Measurements from ENCODE around the gene THSD4.

The THSD4 gene

GRCh38 chr15:71777216-71777943 lies 662.1 kb downstream of the THSD4 start:
- H3K27ac ChIP-seq (ENCODE audit: low read depth, low read length) = no peak overlapping the region

GRCh38 chr15:71779073-71779797 lies 664.0 kb downstream of the THSD4 start:
- H3K27ac ChIP-seq (ENCODE audit: low read depth, low read length) = peak overlapping the region; percentile 72; the same call in 1 of the 2 replicates

More at GRCh38 chr15:71777216-71777943, 662.1 kb downstream of the THSD4 start:
- Histone ChIP-seq H3K36me3 (ENCODE audit: insufficient read depth, low read length) (no peaks in the 10 kb centered on the region), H3K4me1 (ENCODE audit: control insufficient read depth, insufficient read depth, low read length, unreplicated experiment) (peaks cover 24% of the 10 kb centered on the region), H3K79me2 (ENCODE audit: control insufficient read depth, insufficient read depth, low read length, unreplicated experiment) (no peaks in the 10 kb centered on the region), H3K27me3 (ENCODE audit: insufficient read depth, low read length) (no peaks in the 10 kb centered on the region), H2AFZ (ENCODE audit: low read length, unreplicated experiment) (no peak overlapping the region), H3K4me3 (ENCODE audit: low read depth, low read length) (no peak overlapping the region)

DNA sequence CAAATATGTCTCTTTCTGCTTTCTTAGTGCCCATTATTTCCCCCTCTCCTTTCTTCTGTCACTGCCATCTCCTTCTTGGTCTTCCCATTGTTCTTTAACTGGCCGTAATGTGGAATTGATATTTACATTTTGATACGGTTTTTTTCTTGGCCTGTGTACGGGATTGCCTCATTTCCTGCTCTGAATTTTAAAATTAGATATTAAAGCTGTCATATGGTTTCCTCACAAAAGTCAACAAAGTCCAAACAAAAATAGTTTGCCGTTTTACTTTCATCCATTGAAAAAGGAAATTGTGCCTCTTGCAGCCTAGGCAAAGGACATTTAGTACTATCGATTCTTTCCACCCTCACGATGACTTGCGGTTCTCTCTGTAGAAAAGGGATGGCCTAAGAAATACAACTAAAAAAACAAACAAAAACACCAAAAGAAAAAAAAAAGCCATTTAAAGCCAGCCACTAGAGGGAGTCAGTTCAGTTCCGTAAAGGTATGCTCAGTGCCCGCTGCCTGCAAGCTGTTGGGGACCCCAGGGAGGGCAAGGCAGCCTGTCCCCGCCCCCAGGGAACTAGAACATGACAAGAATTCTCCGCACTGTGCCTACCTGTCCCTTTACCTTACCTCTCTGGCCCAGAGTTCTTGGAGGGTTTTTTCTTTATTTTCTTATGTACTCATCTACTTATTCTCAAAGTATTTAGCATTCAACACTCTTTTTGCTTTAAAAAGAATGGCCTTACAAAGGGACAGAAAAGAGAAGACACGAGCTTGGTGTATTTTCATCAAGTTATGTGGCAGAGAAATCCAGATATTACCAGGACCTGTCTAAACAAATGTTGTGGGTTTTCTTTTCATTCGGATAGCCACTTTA lies 665.1 kb downstream of the THSD4 start:
- peak overlapping the region; percentile 72 for H3K27ac ChIP-seq (ENCODE audit: low read depth, low read length)
- H3K27me3 ChIP-seq (ENCODE audit: insufficient read depth, low read length) = no peaks in the 10 kb centered on the region
- peaks cover 24% of the 10 kb centered on the region for H3K4me1 ChIP-seq (ENCODE audit: control insufficient read depth, insufficient read depth, low read length, unreplicated experiment)
- peak overlapping the region; percentile 36 for H2AFZ ChIP-seq (ENCODE audit: low read length, unreplicated experiment)
- H3K36me3 ChIP-seq (ENCODE audit: insufficient read depth, low read length) = no peaks in the 10 kb centered on the region
- H3K79me2 ChIP-seq (ENCODE audit: control insufficient read depth, insufficient read depth, low read length, unreplicated experiment) = no peaks in the 10 kb centered on the region
- peak overlapping the region; percentile 27 for H3K4me3 ChIP-seq (ENCODE audit: low read depth, low read length)

More at GRCh38 chr15:71779073-71779797, 664.0 kb downstream of the THSD4 start:
- Histone ChIP-seq H3K27me3 (ENCODE audit: insufficient read depth, low read length) (no peaks in the 10 kb centered on the region), H3K4me1 (ENCODE audit: control insufficient read depth, insufficient read depth, low read length, unreplicated experiment) (peaks cover 24% of the 10 kb centered on the region), H2AFZ (ENCODE audit: low read length, unreplicated experiment) (no peak overlapping the region), H3K36me3 (ENCODE audit: insufficient read depth, low read length) (no peaks in the 10 kb centered on the region), H3K79me2 (ENCODE audit: control insufficient read depth, insufficient read depth, low read length, unreplicated experiment) (no peaks in the 10 kb centered on the region), H3K4me3 (ENCODE audit: low read depth, low read length) (no peak overlapping the region)

DNA sequence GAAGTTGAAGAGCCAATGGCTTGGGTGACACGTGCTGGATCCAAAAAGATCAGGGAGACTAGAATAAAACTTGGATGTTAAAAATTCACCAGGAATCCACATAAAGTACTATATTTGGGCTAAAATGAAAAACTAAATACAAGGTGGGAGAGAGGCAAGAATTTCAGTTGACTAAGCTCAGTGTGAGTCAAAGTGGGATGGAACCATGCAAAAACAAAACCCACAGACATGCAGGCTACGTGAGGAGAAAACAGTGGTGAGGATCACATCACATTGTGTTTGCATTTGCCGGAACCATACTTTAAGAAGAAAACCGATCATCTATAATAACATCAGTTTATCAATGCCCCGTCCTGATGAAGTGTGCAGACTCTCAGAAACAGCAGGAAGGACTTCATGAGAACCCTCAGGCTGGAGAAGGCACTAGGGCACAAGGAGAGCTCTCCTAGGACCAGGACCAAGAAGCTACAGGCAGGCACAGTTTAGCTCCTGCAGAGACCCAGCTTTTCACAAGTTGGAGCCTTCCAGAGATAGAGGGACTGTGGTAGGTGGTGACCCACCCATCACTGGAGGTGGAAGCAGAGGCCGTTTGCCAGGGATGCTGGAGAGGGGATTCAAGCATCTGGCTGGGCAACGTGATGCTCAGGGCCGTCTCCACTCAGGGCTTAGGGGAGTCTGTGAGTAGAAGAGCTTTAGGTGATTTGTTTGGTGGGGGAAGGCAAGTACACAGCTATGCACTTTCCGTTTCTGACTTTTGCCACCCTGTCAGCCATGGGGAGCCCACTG lies 666.1 kb downstream of the THSD4 start:
- Histone ChIP-seq H3K79me2 (ENCODE audit: control insufficient read depth, insufficient read depth, low read length, unreplicated experiment) (no peaks in the 10 kb centered on the region), H2AFZ (ENCODE audit: low read length, unreplicated experiment) (no peak overlapping the region), H3K36me3 (ENCODE audit: insufficient read depth, low read length) (no peaks in the 10 kb centered on the region), H3K4me3 (ENCODE audit: low read depth, low read length) (no peak overlapping the region), H3K27ac (ENCODE audit: low read depth, low read length) (peak overlapping the region; percentile 72; the same call in 1 of the 2 replicates), H3K4me1 (ENCODE audit: control insufficient read depth, insufficient read depth, low read length, unreplicated experiment) (peaks cover 21% of the 10 kb centered on the region), H3K27me3 (ENCODE audit: insufficient read depth, low read length) (no peaks in the 10 kb centered on the region)

- H3K4me3 ChIP-seq (ENCODE audit: low read depth, low read length) = no peak overlapping the region
- no peak overlapping the region for H2AFZ ChIP-seq (ENCODE audit: low read length, unreplicated experiment)
- H3K79me2 ChIP-seq (ENCODE audit: control insufficient read depth, insufficient read depth, low read length, unreplicated experiment) = no peaks in the 10 kb centered on the region
- no peak overlapping the region for H3K27ac ChIP-seq (ENCODE audit: low read depth, low read length)
- H3K36me3 ChIP-seq (ENCODE audit: insufficient read depth, low read length) = no peaks in the 10 kb centered on the region
- peaks cover 21% of the 10 kb centered on the region for H3K4me1 ChIP-seq (ENCODE audit: control insufficient read depth, insufficient read depth, low read length, unreplicated experiment)
- H3K27me3 ChIP-seq (ENCODE audit: insufficient read depth, low read length) = no peaks in the 10 kb centered on the region
These were observed 666.6 kb downstream of the THSD4 start for GRCh38 chr15:71781965-71782265.

- Histone ChIP-seq H3K36me3 (ENCODE audit: insufficient read depth, low read length) (no peaks in the 10 kb centered on the region), H3K4me3 (ENCODE audit: low read depth, low read length) (no peak overlapping the region), H3K79me2 (ENCODE audit: control insufficient read depth, insufficient read depth, low read length, unreplicated experiment) (no peaks in the 10 kb centered on the region), H3K4me1 (ENCODE audit: control insufficient read depth, insufficient read depth, low read length, unreplicated experiment) (peaks cover 21% of the 10 kb centered on the region), H3K27me3 (ENCODE audit: insufficient read depth, low read length) (no peaks in the 10 kb centered on the region), H2AFZ (ENCODE audit: low read length, unreplicated experiment) (no peak overlapping the region), H3K27ac (ENCODE audit: low read depth, low read length) (no peak overlapping the region)
These were observed 667.3 kb downstream of the THSD4 start for GRCh38 chr15:71782422-71783165.

GRCh38 chr15:71784719-71785118 lies 669.4 kb downstream of the THSD4 start:
- Histone ChIP-seq H3K4me1 (ENCODE audit: control insufficient read depth, insufficient read depth, low read length, unreplicated experiment) (peaks cover 17% of the 10 kb centered on the region), H3K4me3 (ENCODE audit: low read depth, low read length) (no peak overlapping the region), H3K27ac (ENCODE audit: low read depth, low read length) (no peak overlapping the region), H3K79me2 (ENCODE audit: control insufficient read depth, insufficient read depth, low read length, unreplicated experiment) (no peaks in the 10 kb centered on the region), H3K27me3 (ENCODE audit: insufficient read depth, low read length) (no peaks in the 10 kb centered on the region), H3K36me3 (ENCODE audit: insufficient read depth, low read length) (no peaks in the 10 kb centered on the region), H2AFZ (ENCODE audit: low read length, unreplicated experiment) (no peak overlapping the region)

- Histone ChIP-seq H3K27ac (ENCODE audit: low read depth, low read length) (no peak overlapping the region), H3K4me1 (ENCODE audit: control insufficient read depth, insufficient read depth, low read length, unreplicated experiment) (peaks cover 17% of the 10 kb centered on the region), H2AFZ (ENCODE audit: low read length, unreplicated experiment) (no peak overlapping the region), H3K4me3 (ENCODE audit: low read depth, low read length) (no peak overlapping the region), H3K79me2 (ENCODE audit: control insufficient read depth, insufficient read depth, low read length, unreplicated experiment) (no peaks in the 10 kb centered on the region), H3K27me3 (ENCODE audit: insufficient read depth, low read length) (no peaks in the 10 kb centered on the region), H3K36me3 (ENCODE audit: insufficient read depth, low read length) (no peaks in the 10 kb centered on the region)
These were observed 670.7 kb downstream of the THSD4 start for GRCh38 chr15:71785996-71786395.

DNA sequence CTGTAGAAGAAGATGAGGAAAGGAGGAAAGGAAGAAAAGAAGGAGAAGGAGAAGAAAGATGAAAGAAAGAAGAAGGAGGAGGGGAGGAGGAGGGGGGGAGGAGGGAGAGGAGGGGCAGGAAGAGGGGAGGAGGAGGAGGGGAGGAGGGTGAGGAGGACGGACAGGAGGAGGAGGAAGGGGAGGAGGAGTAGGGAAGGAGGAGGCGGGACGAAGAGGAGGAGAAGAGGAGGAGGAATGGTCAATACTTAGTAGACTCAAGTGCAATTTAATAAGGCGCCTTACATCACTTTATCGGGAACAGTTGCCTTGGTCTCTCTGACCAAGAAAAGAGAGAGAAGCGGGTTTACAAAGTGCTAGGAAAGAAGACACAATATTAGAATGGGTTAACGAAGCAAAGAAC lies 671.4 kb downstream of the THSD4 start:
- no peak overlapping the region for H3K4me3 ChIP-seq (ENCODE audit: low read depth, low read length)
- no peaks in the 10 kb centered on the region for H3K27me3 ChIP-seq (ENCODE audit: insufficient read depth, low read length)
- peaks cover 16% of the 10 kb centered on the region for H3K4me1 ChIP-seq (ENCODE audit: control insufficient read depth, insufficient read depth, low read length, unreplicated experiment)
- H3K79me2 ChIP-seq (ENCODE audit: control insufficient read depth, insufficient read depth, low read length, unreplicated experiment) = no peaks in the 10 kb centered on the region
- no peak overlapping the region for H2AFZ ChIP-seq (ENCODE audit: low read length, unreplicated experiment)
- no peak overlapping the region for H3K27ac ChIP-seq (ENCODE audit: low read depth, low read length)
- H3K36me3 ChIP-seq (ENCODE audit: insufficient read depth, low read length) = no peaks in the 10 kb centered on the region

All from ACC112 (cell line).